Astrocyte (in vitro differentiated cells and primary cell): Measurements from ENCODE around the gene RLBP1. TPM values are rescaled to one million over a fixed set of nuclear protein-coding genes. Genes with fewer than 3 reads are reported as not detected.

Experiments used
- DNase-seq: peaks from one replicate; pipeline ENCODE4 v3.0.0-alpha.2; 2010; ENCODE audit warnings: low read depth
- FAIRE-seq: peaks from 2 replicates; lab custom pipeline; 2011; peaks lifted over from hg19 to GRCh38; lab: Jason Lieb, UNC
- H2AFZ ChIP-seq: 2 replicates; pipeline ENCODE4 v1.6.0; 2012; ENCODE audit warnings: low read depth, low read length, inconsistent platforms
- H3K27ac ChIP-seq: 2 replicates; pipeline ENCODE4 v1.5.1; 2011; ENCODE audit warnings: low read depth, low read length, inconsistent platforms
- H3K27me3 ChIP-seq: 2 replicates; pipeline ENCODE4 v1.6.0; 2011; ENCODE audit warnings: low read length, inconsistent platforms; ENCODE audit not compliant: insufficient read depth
- H3K36me3 ChIP-seq: 2 replicates; pipeline ENCODE4 v1.5.1; 2011; ENCODE audit warnings: low read length, inconsistent platforms; ENCODE audit not compliant: insufficient read depth
- H3K4me1 ChIP-seq: 2 replicates; pipeline ENCODE4 v1.5.1; 2011; ENCODE audit warnings: low read length, inconsistent platforms; ENCODE audit not compliant: insufficient read depth
- H3K4me2 ChIP-seq: 2 replicates; pipeline ENCODE4 v1.6.0; 2012; ENCODE audit warnings: low read length, inconsistent platforms
- H3K4me3 ChIP-seq: 2 replicates; pipeline ENCODE4 v1.5.1; 2011; ENCODE audit warnings: low read depth, mild to moderate bottlenecking, low read length, inconsistent platforms; ENCODE audit not compliant: insufficient read depth
- H3K79me2 ChIP-seq: 2 replicates; pipeline ENCODE4 v1.6.0; 2012; ENCODE audit warnings: mild to moderate bottlenecking, low read length, inconsistent platforms; ENCODE audit not compliant: insufficient read depth
- H3K9ac ChIP-seq: 2 replicates; pipeline ENCODE4 v1.6.0; 2012; ENCODE audit warnings: mild to moderate bottlenecking, low read length, inconsistent platforms
- H3K9me3 ChIP-seq: 2 replicates; pipeline ENCODE4 v1.5.1; 2012; ENCODE audit warnings: low read depth, mild to moderate bottlenecking, low read length, inconsistent platforms; ENCODE audit not compliant: insufficient read depth
- H4K20me1 ChIP-seq: 2 replicates; pipeline ENCODE4 v1.6.0; 2012; ENCODE audit warnings: low read length, inconsistent platforms; ENCODE audit not compliant: insufficient read depth
- H3K27ac Mint-ChIP-seq: one replicate; pipeline ENCODE4 v1.8.0; 2021; ENCODE audit warnings: mild to moderate bottlenecking, mixed read lengths; ENCODE audit not compliant: unreplicated experiment
- H3K27me3 Mint-ChIP-seq: one replicate; pipeline ENCODE4 v1.8.0; 2021; ENCODE audit warnings: low read depth, mixed read lengths; ENCODE audit not compliant: unreplicated experiment
- H3K36me3 Mint-ChIP-seq: one replicate; pipeline ENCODE4 v1.8.0; 2021; ENCODE audit warnings: low read depth, mixed read lengths; ENCODE audit not compliant: unreplicated experiment
- H3K4me1 Mint-ChIP-seq: one replicate; pipeline ENCODE4 v1.8.0; 2021; ENCODE audit warnings: low read depth, mixed read lengths; ENCODE audit not compliant: unreplicated experiment
- H3K4me3 Mint-ChIP-seq: one replicate; pipeline ENCODE4 v1.8.0; 2021; ENCODE audit warnings: mild to moderate bottlenecking, moderate library complexity, mixed read lengths; ENCODE audit not compliant: unreplicated experiment
- H3K9me3 Mint-ChIP-seq: one replicate; pipeline ENCODE4 v1.8.0; 2021; ENCODE audit warnings: mild to moderate bottlenecking, mixed read lengths; ENCODE audit not compliant: unreplicated experiment
- CTCF ChIP-seq: IDR thresholded peaks from 2 replicates; pipeline ENCODE4 v1.5.1; 2011; ENCODE audit warnings: low read depth, mild to moderate bottlenecking, inconsistent platforms, low read length, moderate library complexity; ENCODE audit not compliant: insufficient read depth
- EZH2 ChIP-seq: IDR thresholded peaks from 2 replicates; pipeline ENCODE4 v1.6.1; 2012; ENCODE audit warnings: mild to moderate bottlenecking, low read length, inconsistent platforms; ENCODE audit not compliant: insufficient read depth
- total RNA-seq: library from RNA; stranded (reverse); gene quantifications from 2 replicates; pipeline ENCODE4 v1.2.1, GENCODE V29; 2021

Gene RLBP1
- total RNA-seq, 1 donor from 2014 or later: not detected

GRCh38 chr15:89247446-89247845, 26.1 kb upstream of the RLBP1 start:
- no peak overlapping the region for H3K4me2 ChIP-seq
- H3K36me3 ChIP-seq: no peaks in the 10 kb centered on the region
- no peak overlapping the region for H3K27ac ChIP-seq
- no peaks in the 10 kb centered on the region for H3K9me3 ChIP-seq
- no peak overlapping the region for H3K9ac ChIP-seq
- H3K27me3 ChIP-seq: no peaks in the 10 kb centered on the region
- H3K9me3 Mint-ChIP-seq: no peaks in the 10 kb centered on the region
- H3K27me3 Mint-ChIP-seq: no peaks in the 10 kb centered on the region
- no peak overlapping the region for H3K4me3 Mint-ChIP-seq
- no peak overlapping the region for H3K4me3 ChIP-seq
- H3K36me3 Mint-ChIP-seq: no peaks in the 10 kb centered on the region
- peaks cover 30% of the 10 kb centered on the region for H3K79me2 ChIP-seq
- no peaks in the 10 kb centered on the region for H4K20me1 ChIP-seq
- no peak for TF ChIP-seq CTCF
- no peak for TF ChIP-seq EZH2
- H3K27ac Mint-ChIP-seq: no peak overlapping the region
- H3K4me1 Mint-ChIP-seq: peaks cover 3% of the 10 kb centered on the region
- no peak for FAIRE-seq
- no peak for DNase-seq
- no peak overlapping the region for H2AFZ ChIP-seq
- peaks cover 11% of the 10 kb centered on the region for H3K4me1 ChIP-seq

- Histone ChIP-seq H3K79me2 (peaks cover 30% of the 10 kb centered on the region), H2AFZ (peak overlapping the region; percentile 95), H3K9ac (peak overlapping the region; percentile 80), H3K4me2 (peak overlapping the region; percentile 92), H4K20me1 (no peaks in the 10 kb centered on the region), H3K9me3 (no peaks in the 10 kb centered on the region), H3K4me3 (peak overlapping the region; percentile 81), H3K27ac (peak overlapping the region; percentile 44), H3K4me1 (peaks cover 11% of the 10 kb centered on the region), H3K36me3 (no peaks in the 10 kb centered on the region), H3K27me3 (no peaks in the 10 kb centered on the region)
- Mint-ChIP-seq H3K4me3 (peak overlapping the region; percentile 95), H3K27me3 (peaks cover 3% of the 10 kb centered on the region), H3K4me1 (peaks cover 3% of the 10 kb centered on the region), H3K27ac (peak overlapping the region; percentile 60), H3K36me3 (no peaks in the 10 kb centered on the region), H3K9me3 (peaks cover 5% of the 10 kb centered on the region)
- FAIRE-seq: no peak
- DNase-seq: peak; percentile 6
- no peak for TF ChIP-seq EZH2
- no peak for TF ChIP-seq CTCF
Observed at GRCh38 chr15:89244574-89244903, 23.2 kb upstream of the RLBP1 start.

- H3K9ac ChIP-seq: peak within 1 kb of the TSS; percentile 80
- DNase-seq: peak; percentile 86
Observed at GRCh38 chr15:89243691-89244573, 22.6 kb upstream of the RLBP1 start, which contains the start of gene FANCI. Gene FANCI, plus strand, starts transcription at chr15:89243979. Its CDS starts 3,669 bp downstream, at chr15:89247648.

More at GRCh38 chr15:89243691-89244573, 22.6 kb upstream of the RLBP1 start, which contains the start of gene FANCI:
- Histone ChIP-seq H3K27me3 (no peaks in the 10 kb centered on the region), H3K36me3 (no peaks in the 10 kb centered on the region), H2AFZ (peak within 1 kb of the TSS; percentile 95), H3K27ac (peak within 1 kb of the TSS; percentile 44), H3K4me1 (peaks cover 11% of the 10 kb centered on the region), H3K4me3 (peak within 1 kb of the TSS; percentile 81), H3K79me2 (peaks cover 30% of the 10 kb centered on the region), H3K4me2 (peak within 1 kb of the TSS; percentile 92), H4K20me1 (no peaks in the 10 kb centered on the region), H3K9me3 (no peaks in the 10 kb centered on the region)
- peaks cover 7% of the 10 kb centered on the region for H3K9me3 Mint-ChIP-seq
- peak within 1 kb of the TSS; percentile 95 for H3K4me3 Mint-ChIP-seq
- FAIRE-seq: no peak
- peaks cover 3% of the 10 kb centered on the region for H3K4me1 Mint-ChIP-seq
- peaks cover 5% of the 10 kb centered on the region for H3K27me3 Mint-ChIP-seq
- H3K36me3 Mint-ChIP-seq: no peaks in the 10 kb centered on the region
- H3K27ac Mint-ChIP-seq: peak within 1 kb of the TSS; percentile 60
- no peak for TF ChIP-seq EZH2
- peak; percentile 21 for TF ChIP-seq CTCF
